ENCODE measurements around the gene KIF3A.

Gene KIF3A

GRCh38 chr5:132662925-132663770, 74.2 kb downstream of the KIF3A start:
- peak; percentile 81 for DNase-seq (ENCODE audit: low spot score)

GRCh38 chr5:132662004-132662401, 75.3 kb downstream of the KIF3A start:
- no peak for DNase-seq (ENCODE audit: low spot score)

- no peak for DNase-seq (ENCODE audit: low spot score)
These were observed 75.9 kb downstream of the KIF3A start for GRCh38 chr5:132661231-132662003.

GRCh38 chr5:132659598-132660493, 77.5 kb downstream of the KIF3A start:
- no peak for DNase-seq (ENCODE audit: low spot score)

- DNase-seq (ENCODE audit: low spot score): no peak
These were observed 78.7 kb downstream of the KIF3A start for GRCh38 chr5:132658381-132659302.

GRCh38 chr5:132657676-132658380, 79.5 kb downstream of the KIF3A start, which contains the start of gene IL13:
TSS of gene IL13 (plus strand) at chr5:132658173. CDS start at chr5:132658187, 14 bp downstream.
- no peak for DNase-seq (ENCODE audit: low spot score)

GRCh38 chr5:132656774-132657355, 80.5 kb downstream of the KIF3A start:
- no peak for DNase-seq (ENCODE audit: low spot score)

- DNase-seq (ENCODE audit: low spot score): no peak
These were observed 81.2 kb downstream of the KIF3A start for GRCh38 chr5:132655821-132656773.

- DNase-seq (ENCODE audit: low spot score): no peak
These were observed 83.6 kb downstream of the KIF3A start for GRCh38 chr5:132653716-132654115.

- no peak for DNase-seq (ENCODE audit: low spot score)
These were observed 85.4 kb downstream of the KIF3A start for GRCh38 chr5:132651838-132652469.

- no peak for DNase-seq (ENCODE audit: low spot score)
These were observed 89.0 kb downstream of the KIF3A start for GRCh38 chr5:132648355-132648754.

GRCh38 chr5:132647473-132647872, 89.9 kb downstream of the KIF3A start:
- no peak for DNase-seq (ENCODE audit: low spot score)

- no peak for DNase-seq (ENCODE audit: low spot score)
These were observed 90.6 kb downstream of the KIF3A start for GRCh38 chr5:132646583-132647266.

GRCh38 chr5:132644177-132644576, 93.2 kb downstream of the KIF3A start:
- no peak for DNase-seq (ENCODE audit: low spot score)
